T-helper 2 cell treated with Interferon-gamma antibody and Interleukin-4, amounts not matched to agents 5 μg/mL and 100 μg/mL, for 36 hours (primary cell): ENCODE data around the gene ARL2.
"Not testable (repeated sequence)": the region's sequence is repeated elsewhere in the genome, so short reads cannot be mapped to it uniquely, and the experiment has no call there.

Source experiments
- DNase-seq: peaks from one replicate; pipeline ENCODE4 v3.0.0; 2021; ENCODE audit warnings: low spot score
- H3K27ac Mint-ChIP-seq: one replicate; pipeline ENCODE4 v1.8.0; 2021; ENCODE audit warnings: mild to moderate bottlenecking, mixed read lengths
- H3K27me3 Mint-ChIP-seq: one replicate; pipeline ENCODE4 v1.8.0; 2021; ENCODE audit warnings: low read depth, mixed read lengths
- H3K36me3 Mint-ChIP-seq: one replicate; pipeline ENCODE4 v1.8.0; 2021; ENCODE audit warnings: low read depth, mixed read lengths
- H3K4me1 Mint-ChIP-seq: one replicate; pipeline ENCODE4 v1.8.0; 2021; ENCODE audit warnings: low read depth, mixed read lengths
- H3K4me3 Mint-ChIP-seq: one replicate; pipeline ENCODE4 v1.8.0; 2022; ENCODE audit warnings: mild to moderate bottlenecking, moderate library complexity, mixed read lengths
- H3K9me3 Mint-ChIP-seq: one replicate; pipeline ENCODE4 v1.8.0; 2021; ENCODE audit warnings: mixed read lengths

The ARL2 gene

GRCh38 chr11:65013888-65014725, at the start of gene ARL2:
TSS of gene ARL2 (plus strand) at chr11:65014160. CDS start at chr11:65014208, 48 bp downstream.
- peaks cover 25% of the 10 kb centered on the region for H3K4me1 Mint-ChIP-seq
- peaks cover 24% of the 10 kb centered on the region for H3K36me3 Mint-ChIP-seq
- H3K4me3 Mint-ChIP-seq = peak within 1 kb of the TSS; percentile 93
- H3K27ac Mint-ChIP-seq = peak within 1 kb of the TSS; percentile 99
- no peaks in the 10 kb centered on the region for H3K9me3 Mint-ChIP-seq
- DNase-seq = peak; percentile 87
- H3K27me3 Mint-ChIP-seq = no peaks in the 10 kb centered on the region

- Mint-ChIP-seq H3K27me3 (no peaks in the 10 kb centered on the region), H3K4me3 (no peak overlapping the region), H3K36me3 (no peaks in the 10 kb centered on the region), H3K27ac (no peak overlapping the region), H3K4me1 (peaks cover 13% of the 10 kb centered on the region), H3K9me3 (no peaks in the 10 kb centered on the region)
- no peak for DNase-seq
Measured at GRCh38 chr11:64967375-64967774, 46.6 kb upstream of the ARL2 start.

- H3K4me3 Mint-ChIP-seq = no peak overlapping the region
- H3K36me3 Mint-ChIP-seq = no peaks in the 10 kb centered on the region
- H3K4me1 Mint-ChIP-seq = peaks cover 13% of the 10 kb centered on the region
- H3K27me3 Mint-ChIP-seq = no peaks in the 10 kb centered on the region
- H3K27ac Mint-ChIP-seq = no peak overlapping the region
- H3K9me3 Mint-ChIP-seq = no peaks in the 10 kb centered on the region
- no peak for DNase-seq
Measured at GRCh38 chr11:64969209-64969608, 44.8 kb upstream of the ARL2 start.

GRCh38 chr11:64970731-64971151, 43.2 kb upstream of the ARL2 start:
- Mint-ChIP-seq H3K27me3 (no peaks in the 10 kb centered on the region), H3K27ac (peak overlapping the region; percentile 56), H3K4me1 (peaks cover 10% of the 10 kb centered on the region), H3K36me3 (no peaks in the 10 kb centered on the region), H3K9me3 (no peaks in the 10 kb centered on the region), H3K4me3 (peak overlapping the region; percentile 38)
- DNase-seq = peak; percentile 39

GRCh38 chr11:64971421-64972233, 42.3 kb upstream of the ARL2 start, which contains the start of gene MAJIN:
TSS of gene MAJIN (minus strand) at chr11:64972108. CDS start at chr11:64959405, 12,703 bp downstream.
- Mint-ChIP-seq H3K27ac (no peak within 1 kb of the TSS), H3K36me3 (no peaks in the 10 kb centered on the region), H3K9me3 (no peaks in the 10 kb centered on the region), H3K4me3 (peak within 1 kb of the TSS; percentile 58), H3K27me3 (no peaks in the 10 kb centered on the region), H3K4me1 (peaks cover 10% of the 10 kb centered on the region)
- DNase-seq = peak; percentile 77

GRCh38 chr11:64974124-64974523, 39.8 kb upstream of the ARL2 start:
- peaks cover 7% of the 10 kb centered on the region for H3K4me1 Mint-ChIP-seq
- no peak for DNase-seq

GRCh38 chr11:64976651-64977050, 37.3 kb upstream of the ARL2 start:
- H3K36me3 Mint-ChIP-seq = no peaks in the 10 kb centered on the region
- no peaks in the 10 kb centered on the region for H3K9me3 Mint-ChIP-seq
- H3K4me3 Mint-ChIP-seq = no peak overlapping the region
- DNase-seq = no peak
- no peaks in the 10 kb centered on the region for H3K27me3 Mint-ChIP-seq
- no peak overlapping the region for H3K27ac Mint-ChIP-seq
- no peaks in the 10 kb centered on the region for H3K4me1 Mint-ChIP-seq

More at GRCh38 chr11:64974124-64974523, 39.8 kb upstream of the ARL2 start:
- Mint-ChIP-seq H3K27ac (no peak overlapping the region), H3K4me3 (no peak overlapping the region), H3K27me3 (no peaks in the 10 kb centered on the region), H3K9me3 (no peaks in the 10 kb centered on the region), H3K36me3 (no peaks in the 10 kb centered on the region)

GRCh38 chr11:64983339-64983738, 30.6 kb upstream of the ARL2 start:
- not testable (repeated sequence) for DNase-seq, H3K27ac Mint-ChIP-seq, H3K27me3 Mint-ChIP-seq, H3K4me1 Mint-ChIP-seq, H3K36me3 Mint-ChIP-seq, H3K9me3 Mint-ChIP-seq, H3K4me3 Mint-ChIP-seq

- Mint-ChIP-seq H3K36me3 (no peaks in the 10 kb centered on the region), H3K4me1 (peaks cover 2% of the 10 kb centered on the region), H3K27ac (peak overlapping the region; percentile 31), H3K27me3 (no peaks in the 10 kb centered on the region), H3K4me3 (no peak overlapping the region), H3K9me3 (no peaks in the 10 kb centered on the region)
- DNase-seq = no peak
Measured at GRCh38 chr11:64987998-64988854, 25.7 kb upstream of the ARL2 start.

GRCh38 chr11:64989416-64989815, 24.5 kb upstream of the ARL2 start:
- no peak overlapping the region for H3K27ac Mint-ChIP-seq
- H3K4me3 Mint-ChIP-seq = no peak overlapping the region
- no peak for DNase-seq
- no peaks in the 10 kb centered on the region for H3K36me3 Mint-ChIP-seq
- no peaks in the 10 kb centered on the region for H3K9me3 Mint-ChIP-seq
- no peaks in the 10 kb centered on the region for H3K27me3 Mint-ChIP-seq
- peaks cover 2% of the 10 kb centered on the region for H3K4me1 Mint-ChIP-seq

- H3K9me3 Mint-ChIP-seq = no peaks in the 10 kb centered on the region
- H3K4me1 Mint-ChIP-seq = peaks cover 2% of the 10 kb centered on the region
- DNase-seq = no peak
- no peaks in the 10 kb centered on the region for H3K27me3 Mint-ChIP-seq
- H3K4me3 Mint-ChIP-seq = no peak overlapping the region
- no peaks in the 10 kb centered on the region for H3K36me3 Mint-ChIP-seq
- no peak overlapping the region for H3K27ac Mint-ChIP-seq
Measured at GRCh38 chr11:64990222-64990923, 23.6 kb upstream of the ARL2 start.

- Mint-ChIP-seq H3K36me3 (no peaks in the 10 kb centered on the region), H3K4me3 (no peak overlapping the region), H3K9me3 (no peaks in the 10 kb centered on the region), H3K27ac (no peak overlapping the region), H3K4me1 (peaks cover 22% of the 10 kb centered on the region), H3K27me3 (no peaks in the 10 kb centered on the region)
- no peak for DNase-seq
Measured at GRCh38 chr11:64994318-64994717, 19.6 kb upstream of the ARL2 start.

GRCh38 chr11:64996327-64996709, 17.6 kb upstream of the ARL2 start:
- no peaks in the 10 kb centered on the region for H3K27me3 Mint-ChIP-seq
- DNase-seq = no peak
- no peak overlapping the region for H3K4me3 Mint-ChIP-seq
- no peaks in the 10 kb centered on the region for H3K9me3 Mint-ChIP-seq
- no peak overlapping the region for H3K27ac Mint-ChIP-seq
- no peaks in the 10 kb centered on the region for H3K36me3 Mint-ChIP-seq
- peaks cover 20% of the 10 kb centered on the region for H3K4me1 Mint-ChIP-seq
